Thyroid gland (tissue), 4 donors: Measurements from ENCODE around the gene YPEL5.

Experiments used
- CTCF ChIP-seq, 6 experiments: fragments of 200-600 bp in 3 of 6; fragments of 450-650 bp in 3 of 6; sonication (generic) in 3 of 6; IDR thresholded peaks; one replicate each; pipeline ENCODE4 v1.5.1; 2016 to 2019; ENCODE audit warnings: antibody characterized with exemption in 6 of 6, mild to moderate bottlenecking in 2 of 6, inconsistent platforms in 1 of 6, moderate library complexity in 1 of 6
- POLR2A ChIP-seq, 2 donors: fragments of 450-650 bp; IDR thresholded peaks; one replicate each; pipeline ENCODE4 v1.6.1; 2017; ENCODE audit warnings: antibody characterized with exemption in 2 of 2, mild to moderate bottlenecking in 2 of 2, moderate library complexity in 1 of 2

- TF ChIP-seq CTCF (IDR thresholded peaks at IDR 0.05) (no peak), POLR2A (IDR thresholded peaks at IDR 0.05) (no peak)
Observed at GRCh38 chr2:30139131-30139870, 7.5 kb upstream of the YPEL5 start.
